RWPE2 (cell line): Measurements from ENCODE around the gene DNAH5.

Experiments used
- ATAC-seq: fragments of 200-7000 bp; cut with Tn5 transposase; 3 replicates; pipeline ENCODE4 v1.9.1; 2021; ENCODE audit warnings: low read depth
- DNase-seq: peaks from one replicate; pipeline ENCODE4 v3.0.0-alpha.2; 2020; ENCODE audit warnings: low spot score
- H3K27ac ChIP-seq: fragments of 450-650 bp; 2 replicates; pipeline ENCODE4 v1.5.1; 2017; ENCODE audit warnings: mild to moderate bottlenecking; ENCODE audit not compliant: poor library complexity, severe bottlenecking
- H3K27me3 ChIP-seq: fragments of 250-450 bp; sonication (Bioruptor Pico); 2 replicates; pipeline ENCODE4 v1.5.1; 2021; ENCODE audit warnings: mild to moderate bottlenecking, moderate library complexity; ENCODE audit not compliant: insufficient read depth, poor library complexity, severe bottlenecking
- H3K36me3 ChIP-seq: fragments of 250-450 bp; sonication (Bioruptor Pico); 2 replicates; pipeline ENCODE4 v1.5.1; 2020; ENCODE audit warnings: low read depth, mild to moderate bottlenecking, moderate library complexity
- H3K4me1 ChIP-seq: fragments of 250-450 bp; sonication (Bioruptor Pico); 2 replicates; pipeline ENCODE4 v1.5.1; 2021; ENCODE audit warnings: mild to moderate bottlenecking, moderate library complexity; ENCODE audit not compliant: insufficient read depth, poor library complexity, severe bottlenecking
- H3K4me3 ChIP-seq: fragments of 250-450 bp; sonication (Bioruptor Pico); 2 replicates; pipeline ENCODE4 v1.5.1; 2021; ENCODE audit warnings: mild to moderate bottlenecking, moderate library complexity; ENCODE audit not compliant: severe bottlenecking
- H3K9me3 ChIP-seq: fragments of 250-450 bp; sonication (Bioruptor Pico); 2 replicates; pipeline ENCODE4 v1.5.1; 2021; ENCODE audit warnings: mild to moderate bottlenecking, moderate library complexity; ENCODE audit not compliant: severe bottlenecking
- CTCF ChIP-seq: fragments of 450-650 bp; IDR thresholded peaks from one replicate; pipeline ENCODE4 v1.5.1; 2017; ENCODE audit warnings: mild to moderate bottlenecking, moderate library complexity; ENCODE audit not compliant: poor library complexity, severe bottlenecking

Gene DNAH5

DNA sequence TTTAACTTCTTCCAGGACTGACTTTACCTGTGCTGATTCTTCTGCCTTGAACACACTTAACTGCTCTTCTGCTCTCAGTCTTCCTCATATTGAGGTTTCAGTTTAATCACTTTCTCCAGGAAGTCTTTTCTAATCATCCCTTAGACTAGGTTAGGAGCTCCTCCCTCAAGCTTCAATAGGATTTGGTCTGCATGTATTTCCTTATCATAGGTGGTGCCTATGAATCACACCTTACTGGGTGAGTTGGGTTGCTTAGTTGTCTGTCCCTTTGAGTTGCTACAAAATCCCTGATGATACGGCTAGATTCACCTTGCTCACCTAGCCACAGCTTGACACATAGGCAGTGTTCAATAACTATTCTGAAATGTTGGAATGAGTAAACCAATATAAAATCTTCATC, 164.4 kb downstream of the DNAH5 start:
- TF ChIP-seq CTCF, result no peak
- DNase-seq, result no peak
- no peak for ATAC-seq
- no peaks in the 10 kb centered on the region for H3K36me3 ChIP-seq
- H3K27me3 ChIP-seq, result no peaks in the 10 kb centered on the region
- H3K9me3 ChIP-seq, result no peaks in the 10 kb centered on the region
- no peaks in the 10 kb centered on the region for H3K4me1 ChIP-seq
- H3K4me3 ChIP-seq, result no peak overlapping the region
- H3K27ac ChIP-seq, result no peak overlapping the region

- ATAC-seq, result no peak
- TF ChIP-seq CTCF, result no peak
- DNase-seq, result no peak
Measured at GRCh38 chr5:13773649-13774048, 170.8 kb downstream of the DNAH5 start.

DNA sequence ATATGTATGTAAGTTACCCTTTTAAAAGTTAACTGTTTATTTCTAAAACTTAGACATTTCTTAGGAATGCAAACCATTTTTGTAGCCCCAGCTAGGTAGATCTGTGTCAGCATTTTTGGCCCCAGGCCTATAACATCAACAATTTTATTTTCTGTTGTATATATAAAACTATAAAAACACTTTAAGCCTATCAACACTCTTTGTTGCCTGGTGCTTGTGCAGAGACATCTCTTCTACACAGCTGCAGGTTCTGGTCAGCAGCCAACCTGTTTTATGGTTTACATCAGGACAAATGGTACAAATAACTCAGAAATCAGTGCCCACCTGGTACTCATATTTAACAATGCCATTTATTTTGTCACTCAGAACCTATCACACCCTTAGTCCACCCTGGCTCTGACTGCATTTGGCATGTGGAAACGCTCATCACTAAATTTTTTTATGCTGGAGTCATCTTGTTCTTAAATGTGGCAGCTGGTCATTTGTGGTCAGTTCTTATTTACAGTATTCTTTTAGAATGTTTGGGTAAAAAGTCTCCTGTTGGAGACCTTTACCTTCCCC, 173.4 kb downstream of the DNAH5 start:
- TF ChIP-seq CTCF, result no peak
- H3K4me3 ChIP-seq, result no peak overlapping the region
- H3K36me3 ChIP-seq, result no peaks in the 10 kb centered on the region
- DNase-seq, result no peak
- H3K27me3 ChIP-seq, result no peaks in the 10 kb centered on the region
- H3K9me3 ChIP-seq, result no peaks in the 10 kb centered on the region
- ATAC-seq, result peak; percentile 49; the same call in 2 of the 3 replicates
- no peak overlapping the region for H3K27ac ChIP-seq
- no peaks in the 10 kb centered on the region for H3K4me1 ChIP-seq

More at GRCh38 chr5:13773649-13774048, 170.8 kb downstream of the DNAH5 start:
- no peaks in the 10 kb centered on the region for H3K27me3 ChIP-seq
- no peaks in the 10 kb centered on the region for H3K36me3 ChIP-seq
- H3K27ac ChIP-seq, result no peak overlapping the region
- no peak overlapping the region for H3K4me3 ChIP-seq
- no peaks in the 10 kb centered on the region for H3K9me3 ChIP-seq
- H3K4me1 ChIP-seq, result no peaks in the 10 kb centered on the region

GRCh38 chr5:13766236-13766635, 178.3 kb downstream of the DNAH5 start:
- Histone ChIP-seq H3K4me3 (no peak overlapping the region), H3K27me3 (no peaks in the 10 kb centered on the region), H3K36me3 (no peaks in the 10 kb centered on the region), H3K4me1 (no peaks in the 10 kb centered on the region), H3K9me3 (no peaks in the 10 kb centered on the region), H3K27ac (no peak overlapping the region)
- no peak for TF ChIP-seq CTCF
- ATAC-seq, result no peak
- DNase-seq, result no peak

DNA sequence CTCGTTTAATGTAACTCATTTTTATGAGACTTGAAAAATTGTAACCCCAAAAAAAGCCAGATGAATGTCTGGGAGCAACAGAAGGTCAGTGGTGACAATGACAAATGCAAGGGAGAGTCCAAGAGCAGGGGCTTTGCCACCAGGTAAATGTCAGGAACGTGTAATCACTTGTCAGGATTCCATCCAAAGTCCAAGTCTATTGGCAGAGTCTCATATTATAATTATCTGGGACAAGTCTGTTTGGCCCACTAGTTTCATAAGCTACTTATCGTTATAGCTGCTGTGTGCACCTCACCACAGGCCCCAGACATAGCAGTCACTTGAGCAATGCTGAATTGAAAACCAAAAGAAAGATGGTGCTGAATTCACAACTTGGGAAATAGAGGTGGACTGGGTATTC, 180.8 kb downstream of the DNAH5 start:
- H3K36me3 ChIP-seq, result no peaks in the 10 kb centered on the region
- no peak for DNase-seq
- no peaks in the 10 kb centered on the region for H3K9me3 ChIP-seq
- no peaks in the 10 kb centered on the region for H3K4me1 ChIP-seq
- H3K4me3 ChIP-seq, result no peak overlapping the region
- no peak for TF ChIP-seq CTCF
- no peaks in the 10 kb centered on the region for H3K27me3 ChIP-seq
- no peak for ATAC-seq
- no peak overlapping the region for H3K27ac ChIP-seq
